GM21723 (cell line): ENCODE results near the gene LURAP1L.

Experiments
- ATAC-seq: cut with Tn5 transposase; IDR thresholded peaks from one replicate; pipeline ENCODE4 v1.9.1; 2021; ENCODE audit warnings: mild to moderate bottlenecking, moderate library complexity; ENCODE audit not compliant: unreplicated experiment

The LURAP1L gene, protein sequence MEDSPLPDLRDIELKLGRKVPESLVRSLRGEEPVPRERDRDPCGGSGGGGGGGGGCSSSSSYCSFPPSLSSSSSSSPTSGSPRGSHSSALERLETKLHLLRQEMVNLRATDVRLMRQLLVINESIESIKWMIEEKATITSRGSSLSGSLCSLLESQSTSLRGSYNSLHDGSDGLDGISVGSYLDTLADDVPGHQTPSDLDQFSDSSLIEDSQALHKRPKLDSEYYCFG

GRCh38 chr9:12774861-12775678 lies at the start of gene LURAP1L:
TSS of gene LURAP1L (plus strand) at chr9:12775020. CDS start at chr9:12775716, 696 bp downstream.
- ATAC-seq: no peak

DNA sequence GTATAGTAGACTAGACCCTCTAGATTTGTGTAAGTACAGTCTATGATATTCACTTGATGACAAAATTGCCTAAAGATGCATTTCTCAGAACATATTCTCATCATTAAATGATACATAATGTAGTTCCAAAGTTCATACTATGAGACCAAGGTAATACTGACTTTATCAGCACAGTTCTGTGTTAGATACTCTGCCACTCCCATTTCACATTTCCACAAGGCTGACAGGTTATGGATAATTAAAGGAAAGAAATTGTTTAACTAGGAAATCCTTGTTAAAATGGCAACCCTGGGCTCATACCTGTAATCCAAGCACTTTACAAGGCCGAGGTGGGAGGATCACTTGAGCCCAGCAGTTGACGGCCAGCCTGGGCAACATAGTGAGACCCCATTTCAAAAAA lies 48.0 kb upstream of the LURAP1L start:
- no peak for ATAC-seq

DNA sequence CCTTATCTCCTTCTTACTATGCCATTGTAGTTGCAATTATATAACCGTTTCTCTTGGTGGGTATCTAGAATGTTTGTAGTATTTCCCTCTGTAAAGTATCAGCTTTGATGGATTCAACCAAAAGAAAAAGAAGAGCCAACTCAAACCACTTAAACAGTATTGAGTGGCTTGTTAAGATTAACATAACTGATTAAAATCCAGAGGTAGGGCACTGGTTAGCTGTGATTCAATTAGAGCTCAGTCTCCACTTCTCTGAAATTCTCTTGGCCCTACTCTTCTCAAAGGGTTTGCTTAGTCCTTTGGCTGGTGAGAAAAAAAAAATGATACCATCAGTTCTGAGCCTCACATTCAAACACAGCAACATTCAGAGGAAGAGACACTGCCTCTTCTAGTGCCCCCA lies 44.6 kb upstream of the LURAP1L start:
- no peak for ATAC-seq

DNA sequence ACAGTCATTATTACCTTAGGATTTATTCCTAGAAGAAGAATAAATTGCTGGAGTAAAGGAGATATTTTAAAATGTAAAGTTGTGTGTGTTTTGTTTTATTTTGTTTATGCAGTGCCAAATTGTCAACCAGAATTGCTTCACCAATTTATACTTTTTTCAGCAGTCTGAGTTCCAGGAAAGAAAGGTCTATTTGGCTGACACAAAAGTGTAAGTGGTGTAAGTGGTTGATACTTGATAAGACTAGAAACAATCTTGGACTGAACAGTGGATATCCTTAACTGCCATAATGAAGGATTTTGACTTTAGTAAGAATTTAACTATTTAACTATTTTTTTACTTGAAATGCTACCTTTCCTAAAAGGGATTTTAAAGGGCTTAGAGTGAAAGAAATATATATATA lies 43.9 kb upstream of the LURAP1L start:
- no peak for ATAC-seq

- ATAC-seq: no peak
Observed at GRCh38 chr9:12732971-12733370, 41.8 kb upstream of the LURAP1L start.

GRCh38 chr9:12735665-12736064 lies 39.2 kb upstream of the LURAP1L start:
- ATAC-seq: no peak

DNA sequence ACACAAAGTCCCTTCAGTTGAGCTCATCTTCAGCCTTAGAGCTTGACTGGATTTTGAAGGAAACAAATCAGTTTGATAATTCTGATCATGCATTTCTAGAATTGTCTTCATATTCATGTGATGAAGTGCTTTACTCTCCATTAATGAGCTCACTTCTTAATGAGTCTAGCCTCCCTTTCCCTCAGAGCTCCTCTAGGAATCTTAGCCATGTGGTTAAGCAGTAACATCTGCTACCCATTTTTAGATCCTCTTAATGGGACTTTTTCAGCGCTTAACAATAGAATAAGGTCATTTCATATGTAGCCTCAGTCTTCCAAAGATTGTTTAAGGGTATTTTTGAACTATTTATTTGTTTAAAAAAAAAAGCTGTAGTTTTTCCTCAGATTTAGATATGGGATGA lies 36.9 kb upstream of the LURAP1L start:
- ATAC-seq: no peak

DNA sequence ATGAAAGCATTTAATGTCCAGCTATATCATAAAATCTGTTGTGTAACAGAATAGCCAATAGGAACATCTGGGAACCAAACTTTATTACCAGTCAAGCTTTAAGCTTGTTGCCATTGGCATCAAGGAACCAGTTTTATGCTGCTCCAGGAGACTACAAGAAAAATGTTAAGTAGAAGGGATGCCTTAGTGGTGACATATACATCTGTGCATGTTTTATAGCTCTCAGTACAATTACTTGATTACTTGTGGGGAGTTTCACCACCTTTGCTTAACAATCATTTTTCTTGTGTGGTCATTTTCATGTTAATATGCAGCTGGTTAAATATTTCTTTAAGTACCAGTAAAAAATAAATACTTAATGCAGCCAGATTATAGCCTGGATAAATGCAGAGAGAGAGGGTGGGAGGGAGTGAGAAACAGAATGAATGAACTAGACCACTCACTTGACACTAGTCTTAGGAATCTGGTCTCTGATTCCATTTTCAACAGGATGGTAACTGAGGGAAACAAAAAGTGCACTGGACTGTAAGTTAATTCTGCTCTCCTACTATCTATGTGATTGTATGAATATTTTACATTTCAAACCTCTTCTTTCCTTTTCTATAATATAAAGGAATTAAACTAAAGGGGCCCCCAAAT lies 35.7 kb upstream of the LURAP1L start:
- no peak for ATAC-seq

- ATAC-seq: no peak
Observed at GRCh38 chr9:12740845-12741244, 34.0 kb upstream of the LURAP1L start.

DNA sequence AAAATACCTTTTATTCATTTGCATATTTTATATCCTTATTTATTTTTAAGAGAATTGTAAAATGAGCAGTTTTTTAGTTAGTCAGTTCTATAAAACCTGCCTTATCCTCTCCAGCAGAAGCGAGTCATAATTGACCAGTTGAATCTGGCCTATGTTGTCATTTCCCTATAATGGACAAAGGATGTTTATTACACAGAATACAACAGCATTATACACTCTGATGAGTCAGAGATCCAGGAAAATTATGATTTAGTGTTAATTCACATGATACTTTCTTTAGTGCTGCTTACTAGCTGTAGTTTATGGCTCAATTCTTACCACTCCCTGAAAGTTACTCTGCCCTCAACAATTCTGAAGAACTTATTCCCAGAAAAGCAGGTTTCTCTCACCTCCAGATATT lies 26.8 kb upstream of the LURAP1L start:
- no peak for ATAC-seq

DNA sequence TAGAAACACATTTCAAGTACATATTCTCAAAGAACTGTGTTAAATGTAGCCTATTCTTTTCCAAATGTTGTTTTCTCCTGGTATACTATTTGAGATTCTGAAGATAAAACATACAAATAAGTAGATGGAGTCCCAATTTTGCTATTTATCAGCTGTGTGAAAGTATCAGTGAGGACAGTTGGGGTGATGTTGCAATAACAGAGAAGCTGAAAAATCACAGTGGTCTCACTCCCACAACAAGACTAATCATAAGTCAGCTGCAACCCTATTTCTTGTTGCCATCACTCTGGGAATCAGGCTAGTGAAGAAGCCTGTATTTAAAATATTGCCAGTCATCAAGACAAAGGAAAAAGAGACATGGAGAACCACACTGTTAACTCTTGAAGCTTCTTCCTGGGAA lies 25.9 kb upstream of the LURAP1L start:
- no peak for ATAC-seq

GRCh38 chr9:12753931-12754330 lies 20.9 kb upstream of the LURAP1L start:
- ATAC-seq: no peak

- ATAC-seq: no peak
Observed at GRCh38 chr9:12759761-12760160, 15.1 kb upstream of the LURAP1L start.

DNA sequence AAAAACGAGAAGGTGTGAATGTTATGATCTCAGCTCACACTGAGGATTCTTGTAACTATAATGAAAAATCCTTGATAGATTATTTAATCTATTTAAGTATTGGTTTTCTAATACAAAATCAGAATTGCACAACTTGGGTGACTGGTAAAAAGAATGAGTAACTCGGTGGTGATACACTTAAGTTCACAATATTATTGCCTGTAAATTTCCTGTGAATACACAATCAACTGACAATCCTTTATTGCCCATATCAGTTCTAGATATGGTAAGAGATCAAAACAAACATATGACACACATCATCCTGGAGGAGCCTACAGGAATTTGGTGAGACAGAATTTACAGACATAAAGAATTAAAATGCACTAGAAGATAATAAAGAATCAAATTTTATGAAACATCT lies 14.1 kb upstream of the LURAP1L start:
- no peak for ATAC-seq

DNA sequence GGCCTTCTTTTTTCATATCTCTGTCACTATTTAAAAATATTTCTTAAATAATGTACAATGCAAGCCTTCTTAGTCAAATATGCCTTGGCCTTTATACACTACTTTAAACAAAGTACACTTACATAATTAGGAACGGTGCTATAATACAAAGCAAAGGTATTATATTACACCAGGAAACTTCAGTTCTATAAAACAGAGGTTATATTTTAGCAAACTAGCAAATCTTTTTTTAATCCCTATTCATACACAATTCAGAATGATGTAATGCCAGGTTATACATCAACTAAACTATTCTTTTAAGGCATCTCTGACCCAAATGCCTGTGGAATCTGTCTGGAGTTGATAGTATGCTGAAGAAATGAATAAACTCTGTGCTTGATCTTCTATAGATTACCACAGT lies 10.7 kb upstream of the LURAP1L start:
- no peak for ATAC-seq

DNA sequence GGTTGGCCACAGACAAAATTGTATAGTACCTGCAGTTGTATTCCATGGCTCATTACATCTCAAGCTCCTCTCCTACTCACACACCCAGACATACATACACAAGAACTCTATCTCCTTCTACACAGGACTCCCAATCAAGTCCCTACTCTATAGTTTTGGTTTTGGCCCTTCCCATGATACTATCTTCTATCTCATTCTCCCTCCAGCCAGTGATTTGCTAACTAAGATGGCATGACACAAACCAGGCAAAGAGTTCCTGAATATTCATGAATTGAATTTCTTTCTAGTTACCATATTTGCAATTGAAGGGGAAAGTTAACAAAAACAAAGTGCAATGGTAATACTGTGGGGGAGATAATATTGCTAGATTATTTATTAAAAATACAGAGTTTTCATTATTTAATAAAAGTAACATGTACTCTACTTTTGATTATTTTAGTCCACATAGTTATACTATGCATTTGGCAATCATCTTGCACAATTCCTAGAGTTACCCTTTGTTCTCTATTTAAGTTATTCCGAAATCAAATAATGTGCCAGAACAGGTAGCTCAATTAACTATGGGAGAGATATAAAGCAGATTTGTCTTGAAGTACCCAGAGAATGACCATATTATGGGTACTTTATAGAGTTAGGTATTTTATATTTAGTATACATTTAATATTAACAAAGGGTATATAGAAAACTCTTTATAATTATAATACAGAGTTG lies 9.6 kb upstream of the LURAP1L start:
- ATAC-seq: no peak

GRCh38 chr9:12766357-12766756 lies 8.5 kb upstream of the LURAP1L start:
- no peak for ATAC-seq

GRCh38 chr9:12770261-12770660 lies 4.6 kb upstream of the LURAP1L start:
- no peak for ATAC-seq

- ATAC-seq: no peak
Observed at GRCh38 chr9:12771891-12772290, 2.9 kb upstream of the LURAP1L start.

DNA sequence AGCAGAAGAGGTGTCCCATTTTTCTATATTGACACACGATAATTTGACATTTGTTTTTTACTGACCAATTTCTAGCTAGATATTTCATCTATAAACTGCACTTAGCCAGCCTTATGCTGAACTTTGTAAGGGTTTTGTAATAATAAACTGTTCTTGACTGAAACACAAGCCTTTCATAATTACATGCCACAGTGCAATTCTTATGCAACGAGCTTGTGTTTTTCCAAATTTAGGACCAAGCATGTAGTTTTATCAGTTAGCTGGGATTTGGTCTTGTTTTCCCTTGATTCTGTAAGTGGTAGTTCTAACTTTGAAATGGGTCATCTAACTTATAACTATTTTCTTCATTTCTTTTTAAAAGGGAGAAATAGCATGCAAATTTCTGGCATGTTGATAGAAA lies 1.3 kb upstream of the LURAP1L start:
- ATAC-seq: no peak
